Measurements from ENCODE around the gene EPN1. TPM values are rescaled to one million over a fixed set of nuclear protein-coding genes. Genes with fewer than 3 reads are reported as not detected.
A peak's percentile ranks its signal among the peaks of the same experiment; 100 is the strongest.

The EPN1 gene
- total and polyA plus RNA-seq, 2 of the 13 experiments (the other 11 are each of a cell fraction or from before 2014, with no cell fraction given), result 28.9 to 31.7 TPM

GRCh38 chr19:55643003-55643886, 31.8 kb upstream of the EPN1 start, which contains the start of gene ZNF581 (continued):
- TF ChIP-seq, protein P1, sequence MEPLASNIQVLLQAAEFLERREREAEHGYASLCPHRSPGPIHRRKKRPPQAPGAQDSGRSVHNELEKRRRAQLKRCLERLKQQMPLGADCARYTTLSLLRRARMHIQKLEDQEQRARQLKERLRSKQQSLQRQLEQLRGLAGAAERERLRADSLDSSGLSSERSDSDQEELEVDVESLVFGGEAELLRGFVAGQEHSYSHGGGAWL (CRISPR knock-in tag; IDR thresholded peaks at IDR 0.05), result peak; percentile 57; the same call in 1 of the 2 replicates
- TF ChIP-seq YEATS4 (CRISPR knock-in tag; IDR thresholded peaks at IDR 0.05; ENCODE audit: borderline replicate concordance), result peak; percentile 83; the same call in 1 of the 2 replicates
- peak; percentile 9 for TF ChIP-seq SRY (CRISPR knock-in tag; IDR thresholded peaks at IDR 0.05)
- TF ChIP-seq ZNF615 (CRISPR knock-in tag; IDR thresholded peaks at IDR 0.05; ENCODE audit: borderline replicate concordance), result peak; percentile 72; the same call in 1 of the 2 replicates
- TF ChIP-seq ZNF501 (CRISPR knock-in tag; IDR thresholded peaks at IDR 0.05), result peak; percentile 90
- TF ChIP-seq FOSL2 (CRISPR knock-in tag; IDR thresholded peaks at IDR 0.05), result peak; percentile 20; the same call in 1 of the 2 replicates
- TF ChIP-seq ZNF24 (IDR thresholded peaks at IDR 0.05), result no peak
- TF ChIP-seq NONO (IDR thresholded peaks at IDR 0.05), result no peak
- peak; percentile 66; the same call in 1 of the 2 replicates for TF ChIP-seq NONO (CRISPR knock-in tag; conservative IDR thresholded peaks at IDR 0.05)
- no peak for TF ChIP-seq ARHGAP35 (CRISPR knock-in tag; IDR thresholded peaks at IDR 0.05; ENCODE audit: borderline replicate concordance)
- peak; percentile 63 for TF ChIP-seq ZEB1 (IDR thresholded peaks at IDR 0.05; ENCODE audit: insufficient replicate concordance, low read depth)
- TF ChIP-seq ZNF124 (CRISPR knock-in tag; IDR thresholded peaks at IDR 0.05), result 0 out of 2 replicates have a peak, but pooled peaks have one; percentile 60
- 0 out of 2 replicates have a peak, but pooled peaks have one; percentile 67 for TF ChIP-seq ATF7-NPFF (CRISPR knock-in tag; IDR thresholded peaks at IDR 0.05; ENCODE audit: low read depth)
- TF ChIP-seq RBM39 (IDR thresholded peaks at IDR 0.05; ENCODE audit: low read depth, low read length, poor library complexity, severe bottlenecking), result peak; percentile 62
- TF ChIP-seq, protein P2, sequence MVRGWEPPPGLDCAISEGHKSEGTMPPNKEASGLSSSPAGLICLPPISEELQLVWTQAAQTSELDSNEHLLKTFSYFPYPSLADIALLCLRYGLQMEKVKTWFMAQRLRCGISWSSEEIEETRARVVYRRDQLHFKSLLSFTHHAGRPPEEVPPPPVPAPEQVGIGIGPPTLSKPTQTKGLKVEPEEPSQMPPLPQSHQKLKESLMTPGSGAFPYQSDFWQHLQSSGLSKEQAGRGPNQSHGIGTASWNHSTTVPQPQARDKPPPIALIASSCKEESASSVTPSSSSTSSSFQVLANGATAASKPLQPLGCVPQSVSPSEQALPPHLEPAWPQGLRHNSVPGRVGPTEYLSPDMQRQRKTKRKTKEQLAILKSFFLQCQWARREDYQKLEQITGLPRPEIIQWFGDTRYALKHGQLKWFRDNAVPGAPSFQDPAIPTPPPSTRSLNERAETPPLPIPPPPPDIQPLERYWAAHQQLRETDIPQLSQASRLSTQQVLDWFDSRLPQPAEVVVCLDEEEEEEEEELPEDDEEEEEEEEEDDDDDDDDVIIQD (CRISPR knock-in tag; IDR thresholded peaks at IDR 0.05; ENCODE audit: low read depth), result no peak; the same call in 1 of the 2 replicates
- TF ChIP-seq HNRNPLL (IDR thresholded peaks at IDR 0.05; ENCODE audit: low read depth, low read length, poor library complexity, severe bottlenecking), result peak; percentile 29
- 0 out of 2 replicates have a peak, but pooled peaks have one; percentile 52 for TF ChIP-seq SIX4 (CRISPR knock-in tag; IDR thresholded peaks at IDR 0.05)
- no peak for TF ChIP-seq SNAPC5 (CRISPR knock-in tag; IDR thresholded peaks at IDR 0.05; ENCODE audit: borderline replicate concordance)
- peak in 1 of 2 experiments; percentile 59; a peak in 2 of 4 replicates for TF ChIP-seq POLR2A (IDR thresholded peaks at IDR 0.05; ENCODE audit: insufficient read depth in 1 of 2, low read depth in 2 of 2, low read length in 2 of 2)
- TF ChIP-seq HMG20B (CRISPR knock-in tag; conservative IDR thresholded peaks at IDR 0.05), result no peak
- peak; percentile 75 for TF ChIP-seq YY1 (IDR thresholded peaks at IDR 0.05; ENCODE audit: insufficient read depth, insufficient replicate concordance, low read depth, low read length)
- no peak; the same call in 1 of the 2 replicates for TF ChIP-seq ZSCAN9 (CRISPR knock-in tag; IDR thresholded peaks at IDR 0.05; ENCODE audit: borderline replicate concordance)
- TF ChIP-seq ZNF234 (CRISPR knock-in tag; conservative IDR thresholded peaks at IDR 0.05), result peak; percentile 87
- TF ChIP-seq, protein P3, sequence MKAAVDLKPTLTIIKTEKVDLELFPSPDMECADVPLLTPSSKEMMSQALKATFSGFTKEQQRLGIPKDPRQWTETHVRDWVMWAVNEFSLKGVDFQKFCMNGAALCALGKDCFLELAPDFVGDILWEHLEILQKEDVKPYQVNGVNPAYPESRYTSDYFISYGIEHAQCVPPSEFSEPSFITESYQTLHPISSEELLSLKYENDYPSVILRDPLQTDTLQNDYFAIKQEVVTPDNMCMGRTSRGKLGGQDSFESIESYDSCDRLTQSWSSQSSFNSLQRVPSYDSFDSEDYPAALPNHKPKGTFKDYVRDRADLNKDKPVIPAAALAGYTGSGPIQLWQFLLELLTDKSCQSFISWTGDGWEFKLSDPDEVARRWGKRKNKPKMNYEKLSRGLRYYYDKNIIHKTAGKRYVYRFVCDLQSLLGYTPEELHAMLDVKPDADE (CRISPR knock-in tag; IDR thresholded peaks at IDR 0.05), result 0 out of 2 replicates have a peak, but pooled peaks have one; percentile 28
- TF ChIP-seq SALL1 (CRISPR knock-in tag; IDR thresholded peaks at IDR 0.05), result peak; percentile 73
- peak; percentile 42; the same call in 1 of the 2 replicates for TF ChIP-seq ZNF619 (CRISPR knock-in tag; IDR thresholded peaks at IDR 0.05)
- TF ChIP-seq FOXM1 (CRISPR knock-in tag; IDR thresholded peaks at IDR 0.05), result no peak
- TF ChIP-seq FOXK1 (CRISPR knock-in tag; IDR thresholded peaks at IDR 0.05; ENCODE audit: borderline replicate concordance, low read depth), result peak; percentile 41; the same call in 1 of the 2 replicates
